C1 segment of cervical spinal cord (tissue), 14 donors: ENCODE data around the gene NOTCH1.

Source experiments
- DNase-seq, 14 donors: peaks; one replicate each; lab custom pipeline; 2025; lab: John Stamatoyannopoulos, UW

The NOTCH1 gene

DNA sequence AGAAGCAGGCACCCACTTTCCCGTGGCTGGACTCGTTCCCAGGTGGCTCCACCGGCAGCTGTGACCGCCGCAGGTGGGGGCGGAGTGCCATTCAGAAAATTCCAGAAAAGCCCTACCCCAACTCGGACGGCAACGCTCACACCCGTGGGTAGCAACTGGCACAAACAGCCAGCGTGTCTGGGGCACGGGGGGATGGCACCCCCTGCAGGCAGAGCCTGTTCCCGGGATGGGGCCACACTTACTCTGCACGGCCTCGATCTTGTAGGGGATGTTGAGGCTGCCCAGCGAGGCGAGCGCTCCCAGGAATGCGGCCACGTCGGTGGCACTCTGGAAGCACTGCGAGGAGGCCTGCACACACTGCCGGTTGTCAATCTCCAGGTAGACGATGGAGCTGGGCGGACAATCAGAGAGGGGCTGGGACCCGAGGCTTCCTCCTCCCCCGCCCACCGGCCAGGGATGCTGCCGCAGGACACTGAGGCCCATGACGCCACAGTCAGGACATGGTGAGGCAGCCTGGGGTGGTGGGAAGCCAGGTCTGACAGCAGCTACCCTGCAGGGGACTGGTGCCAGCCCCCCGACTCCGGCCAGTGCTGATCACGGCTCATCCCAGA is 42.8 kb downstream of the NOTCH1 start:
- no peak for DNase-seq

DNA sequence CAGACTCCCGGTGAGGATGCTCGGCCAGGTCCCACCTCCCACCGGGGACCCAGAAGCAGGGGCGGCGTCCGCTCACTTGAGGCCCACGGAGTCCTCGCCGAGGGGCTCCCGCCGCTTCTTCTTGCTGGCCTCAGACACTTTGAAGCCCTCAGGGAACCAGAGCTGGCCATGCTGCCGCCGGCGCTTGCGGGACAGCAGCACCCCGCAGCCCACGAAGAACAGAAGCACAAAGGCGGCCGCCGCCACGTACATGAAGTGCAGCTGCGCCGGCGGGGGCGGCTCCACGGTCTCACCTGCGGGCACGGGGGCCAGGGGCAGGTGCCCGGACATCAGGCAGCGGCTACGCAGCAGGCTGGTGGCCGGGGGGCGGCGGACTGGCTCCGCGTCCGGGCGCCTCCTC is 43.7 kb downstream of the NOTCH1 start:
- no peak for DNase-seq

DNA sequence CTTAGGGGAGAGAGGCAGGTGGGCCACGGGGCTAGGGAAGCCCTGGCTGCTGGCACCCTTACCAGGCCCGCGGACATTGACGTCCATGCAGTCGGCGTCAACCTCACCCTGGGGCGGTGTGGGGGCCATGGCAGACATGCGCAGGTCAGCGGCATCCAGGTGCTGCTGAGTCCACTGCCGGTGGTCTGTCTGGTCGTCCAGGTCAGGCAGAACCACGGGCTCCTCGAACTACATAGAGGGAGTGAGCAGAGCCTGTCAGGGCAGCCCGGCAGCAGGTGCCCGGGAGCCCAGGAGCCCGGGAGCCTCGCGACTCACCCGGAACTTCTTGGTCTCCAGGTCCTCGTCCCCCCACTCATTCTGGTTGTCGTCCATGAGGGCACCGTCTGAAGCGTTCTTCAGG is 44.2 kb downstream of the NOTCH1 start:
- no peak for DNase-seq

- DNase-seq: no peak
Observed at GRCh38 chr9:136499935-136500910, 45.6 kb downstream of the NOTCH1 start.

DNA sequence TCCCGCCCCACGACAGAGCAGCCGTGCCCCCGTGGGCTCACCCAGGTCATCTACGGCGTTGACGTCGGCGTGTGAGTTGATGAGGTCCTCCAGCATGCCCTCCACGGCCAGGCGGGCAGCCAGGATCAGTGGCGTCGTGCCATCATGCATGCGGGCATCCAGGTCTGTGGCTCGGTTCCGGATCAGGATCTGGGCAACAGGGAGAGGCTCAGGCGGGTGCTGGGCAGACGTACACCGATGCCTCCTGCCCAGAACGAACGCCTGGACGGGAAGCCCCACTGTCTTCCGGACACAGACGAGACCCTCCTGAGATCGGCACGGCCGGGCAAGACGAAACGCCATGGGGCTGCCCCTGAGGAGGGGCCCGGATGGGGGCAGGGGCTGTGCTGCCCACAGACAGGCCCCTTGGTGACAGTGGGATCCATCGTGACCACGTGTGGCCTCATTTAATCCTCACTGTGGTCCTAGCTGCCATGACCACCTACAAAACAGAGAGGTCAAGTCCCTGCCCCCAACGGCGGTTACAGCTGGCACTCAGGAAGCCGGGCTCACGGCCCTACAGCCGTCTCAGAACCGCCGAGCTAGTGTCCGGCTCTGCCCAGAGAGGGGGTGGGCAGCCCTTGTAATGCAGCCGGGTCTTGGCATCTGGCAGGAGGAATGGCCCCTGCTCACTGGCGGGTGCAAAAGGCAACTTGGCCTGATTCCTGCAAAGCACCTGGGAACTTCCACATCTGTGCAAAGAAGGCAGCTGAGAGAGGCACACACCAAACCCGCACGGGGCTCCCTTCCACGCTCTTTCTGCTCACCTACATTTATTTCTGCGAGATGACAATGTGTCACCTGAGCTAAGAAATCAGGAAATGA is 46.5 kb downstream of the NOTCH1 start:
- peak in 1 of 14 donors; percentile 31 for DNase-seq

DNA sequence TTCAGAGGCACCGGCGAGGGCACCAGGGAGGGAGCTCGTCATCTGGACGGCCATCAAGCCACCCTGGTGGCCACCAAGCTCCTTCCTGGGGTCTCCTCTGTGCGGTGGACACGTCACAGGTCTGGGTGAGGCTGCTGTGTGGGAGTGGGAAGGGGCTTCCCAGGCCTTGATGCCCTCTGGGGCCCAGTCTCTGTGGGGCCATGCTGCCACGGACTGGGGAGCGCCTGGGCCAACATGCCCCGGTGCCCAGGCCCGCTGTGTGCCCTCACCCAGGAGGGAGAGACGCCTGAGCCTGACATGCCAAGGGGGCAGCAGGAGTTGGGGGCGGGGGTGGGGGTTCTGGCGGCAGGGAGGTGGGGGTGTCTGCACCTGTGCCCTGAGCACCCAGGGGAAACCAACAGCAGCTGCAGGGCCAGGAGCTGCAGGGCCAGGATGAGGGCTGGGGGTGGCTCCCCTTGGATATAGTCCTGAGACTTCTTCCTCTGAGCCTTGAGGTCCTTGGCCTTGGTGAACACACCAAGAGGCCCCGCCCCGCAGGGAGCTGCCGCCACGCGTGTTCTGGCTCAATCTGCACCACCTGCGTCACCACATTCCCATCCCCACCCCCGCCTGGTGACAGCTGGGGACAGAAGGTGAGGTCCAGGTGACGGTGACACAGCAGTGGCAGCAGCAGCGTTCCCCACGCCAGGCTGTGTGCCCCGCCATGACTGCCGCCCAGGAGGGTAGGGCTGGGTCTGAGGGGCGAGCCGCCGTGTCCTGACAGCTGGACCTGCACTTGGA is 47.7 kb downstream of the NOTCH1 start:
- no peak for DNase-seq

- DNase-seq: no peak
Observed at GRCh38 chr9:136496801-136497620, 48.8 kb downstream of the NOTCH1 start.

GRCh38 chr9:136496181-136496580 is 49.7 kb downstream of the NOTCH1 start:
- DNase-seq: no peak

GRCh38 chr9:136495238-136495800 is 50.5 kb downstream of the NOTCH1 start:
- DNase-seq: no peak

DNA sequence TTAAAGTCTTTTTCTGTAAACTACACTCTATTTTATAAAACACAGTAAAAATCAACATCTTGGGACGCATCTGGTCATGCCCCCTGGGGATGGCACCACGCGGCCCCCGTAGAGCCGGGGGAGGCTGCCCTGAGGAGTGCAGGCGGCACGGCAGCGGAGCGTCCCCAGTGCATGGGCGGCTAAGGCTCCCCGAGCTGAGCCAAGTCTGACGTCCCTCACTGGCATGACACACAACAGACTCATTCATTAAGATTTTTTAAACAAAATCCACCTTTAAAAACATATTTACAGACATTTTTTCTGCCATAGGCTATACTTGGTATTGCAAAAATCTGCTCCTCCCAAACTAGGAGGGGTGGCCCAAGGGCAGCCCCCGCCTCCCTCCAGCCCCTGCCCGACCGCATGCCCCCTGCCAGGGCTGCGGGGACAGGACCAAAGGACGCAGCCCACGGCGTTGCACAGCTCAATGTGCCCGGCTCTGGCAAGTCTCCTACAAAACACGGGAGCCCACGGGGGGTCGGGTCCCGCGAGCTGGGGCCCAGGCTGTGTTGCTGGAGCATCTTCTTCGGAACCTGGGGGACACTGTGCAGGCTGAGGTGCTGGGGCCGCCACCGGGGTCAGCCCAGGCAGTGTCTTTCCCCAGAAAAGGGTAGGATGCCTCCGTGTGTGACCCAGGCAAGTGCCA is 51.2 kb downstream of the NOTCH1 start:
- peak in 3 of 14 donors; percentile 11 to 50 (median 11) for DNase-seq

- no peak for DNase-seq
Observed at GRCh38 chr9:136494012-136494411, 51.8 kb downstream of the NOTCH1 start.

- DNase-seq: peak in 4 of 14 donors; percentile 14 to 49 (median 31)
Observed at GRCh38 chr9:136493567-136493971, 52.3 kb downstream of the NOTCH1 start.

DNA sequence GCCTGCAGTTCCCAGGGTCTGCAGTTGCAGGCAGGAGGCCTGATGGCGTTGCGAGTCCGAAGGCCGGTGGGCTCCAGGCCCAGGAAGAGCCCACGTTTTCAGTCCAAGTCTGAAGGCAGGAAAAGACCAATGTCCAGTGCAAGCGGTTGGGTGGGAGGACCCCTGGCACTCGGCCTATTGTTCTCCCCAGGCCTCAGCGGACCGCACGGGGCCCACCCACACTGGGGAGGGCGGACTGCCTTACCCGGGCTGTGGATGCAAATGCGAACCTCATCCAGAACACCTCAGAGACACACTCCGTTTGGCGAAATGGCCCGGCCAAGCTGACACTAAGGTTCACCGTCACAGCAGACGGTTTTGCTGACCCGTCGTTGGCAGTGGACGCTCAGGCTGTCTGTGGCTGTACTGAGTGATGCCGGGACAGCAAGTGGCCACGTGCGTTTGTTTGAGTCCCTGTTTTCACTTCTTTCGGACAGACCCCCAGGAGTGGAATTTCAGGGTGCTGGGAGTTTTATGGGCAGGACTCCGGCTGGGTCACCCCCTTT is 52.8 kb downstream of the NOTCH1 start:
- DNase-seq: no peak

GRCh38 chr9:136489731-136490130 is 56.1 kb downstream of the NOTCH1 start:
- no peak for DNase-seq

DNA sequence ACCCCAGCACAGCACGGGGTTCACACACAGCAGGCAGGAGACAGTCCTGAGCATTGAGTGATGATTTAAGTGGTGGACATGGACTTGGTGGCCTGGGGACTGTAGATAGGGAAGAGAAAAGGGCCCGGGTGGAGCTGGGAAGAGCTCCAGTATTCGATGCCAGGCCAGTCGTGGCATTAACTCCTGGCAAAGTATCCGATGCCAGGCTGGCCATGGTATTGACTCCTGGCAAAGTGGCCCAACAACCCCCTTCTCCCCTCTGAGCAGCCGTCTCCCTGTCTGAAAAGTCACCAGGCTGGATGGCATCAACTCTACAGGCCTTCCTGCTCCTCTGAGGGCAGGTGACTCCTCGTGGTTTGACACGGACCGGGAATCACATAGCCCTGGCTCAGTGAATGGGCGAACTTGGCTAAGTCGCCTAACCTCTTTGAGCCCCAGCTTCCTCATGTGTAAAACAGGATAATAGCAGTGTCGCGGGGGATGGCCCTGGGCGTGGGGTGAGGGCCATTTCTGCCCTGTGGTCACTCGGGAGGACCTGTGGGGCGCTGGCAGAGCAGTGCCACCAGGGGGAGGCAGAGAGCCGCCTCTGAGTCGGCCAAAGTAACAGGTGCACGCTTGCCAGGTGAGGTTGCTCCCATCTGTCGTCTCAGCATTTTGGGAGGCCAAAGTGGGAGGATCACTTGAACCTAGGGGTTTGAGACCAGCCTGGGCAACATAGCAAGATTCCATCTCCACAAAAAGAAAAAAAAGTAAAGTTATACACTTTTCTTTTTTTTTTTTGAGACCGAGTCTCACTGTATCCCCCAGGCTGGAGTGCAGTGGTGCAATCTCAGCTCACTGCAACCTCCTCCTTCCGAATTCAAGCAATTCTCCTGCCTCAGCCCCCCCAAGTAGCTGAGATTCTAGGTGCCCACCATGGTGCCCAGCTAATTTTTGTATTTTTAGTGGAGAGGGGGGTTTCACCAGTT is 57.3 kb downstream of the NOTCH1 start:
- DNase-seq: peak in 10 of 14 donors; percentile 5 to 71 (median 42)

GRCh38 chr9:136487672-136488071 is 58.2 kb downstream of the NOTCH1 start:
- no peak for DNase-seq

DNA sequence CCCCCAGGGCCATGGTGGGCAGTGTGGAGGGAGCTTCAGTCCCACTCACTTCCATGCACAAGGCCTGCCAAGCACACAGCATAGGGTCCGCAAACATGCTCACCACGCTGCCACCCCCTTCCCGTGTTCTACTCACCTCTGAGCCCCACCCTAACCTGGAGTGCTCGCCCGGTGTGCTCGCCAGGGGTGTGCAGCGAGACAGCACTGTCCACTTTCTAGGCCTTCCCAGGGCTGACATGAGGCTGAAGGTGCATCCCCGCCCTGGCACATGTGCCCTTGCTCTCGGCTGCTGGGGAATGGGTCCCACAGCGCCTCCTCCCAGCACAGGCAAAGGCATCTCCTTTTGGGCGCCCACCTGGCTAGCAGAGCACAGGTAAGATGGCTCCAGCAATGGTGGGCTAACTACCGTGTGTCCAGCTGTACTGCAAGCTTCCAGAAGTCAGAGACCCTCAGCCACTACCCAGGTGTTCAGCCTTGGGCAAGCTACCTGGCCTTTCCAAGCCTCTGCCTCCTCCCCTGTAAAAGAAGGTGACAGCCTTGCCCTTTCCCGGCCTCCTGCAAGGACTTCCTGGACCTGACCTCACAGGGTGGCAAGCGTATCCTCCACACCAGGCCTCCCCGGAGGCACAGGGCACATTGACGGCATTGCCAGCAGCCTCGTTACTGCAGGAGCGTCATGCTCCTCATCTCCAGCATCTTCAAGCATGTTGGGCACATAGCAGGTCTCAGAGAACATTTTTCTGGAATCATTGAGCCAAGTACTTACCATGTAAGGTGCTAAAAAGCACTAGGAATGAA is 58.8 kb downstream of the NOTCH1 start:
- DNase-seq: no peak
